ENCODE results near the gene NAV1.

Gene NAV1

DNA sequence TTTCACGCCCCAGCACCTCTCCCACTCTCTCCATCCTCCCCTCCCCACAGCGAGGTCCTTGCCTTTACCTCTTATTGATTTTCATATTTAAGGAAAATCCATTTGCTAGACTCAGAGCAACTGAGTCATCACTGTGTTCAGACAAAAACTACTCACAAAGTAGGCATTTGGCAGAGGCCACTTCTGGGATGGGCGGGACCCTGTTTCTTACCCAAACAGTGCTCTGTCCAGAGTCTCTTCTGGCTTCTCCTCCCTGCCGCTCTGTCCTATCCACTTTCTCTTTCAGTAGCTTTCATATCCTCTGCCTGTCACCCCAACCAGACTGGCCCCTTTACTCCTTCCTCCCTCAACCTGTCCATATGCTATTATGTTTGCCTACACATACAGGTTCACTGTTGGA lies 2.4 kb upstream of the NAV1 start:
- no peak overlapping the region for H3K4me2 ChIP-seq
- no peak overlapping the region for H2AFZ ChIP-seq (ENCODE audit: low read depth)
- no peak overlapping the region for H3K27ac ChIP-seq
- TF ChIP-seq, protein P1, sequence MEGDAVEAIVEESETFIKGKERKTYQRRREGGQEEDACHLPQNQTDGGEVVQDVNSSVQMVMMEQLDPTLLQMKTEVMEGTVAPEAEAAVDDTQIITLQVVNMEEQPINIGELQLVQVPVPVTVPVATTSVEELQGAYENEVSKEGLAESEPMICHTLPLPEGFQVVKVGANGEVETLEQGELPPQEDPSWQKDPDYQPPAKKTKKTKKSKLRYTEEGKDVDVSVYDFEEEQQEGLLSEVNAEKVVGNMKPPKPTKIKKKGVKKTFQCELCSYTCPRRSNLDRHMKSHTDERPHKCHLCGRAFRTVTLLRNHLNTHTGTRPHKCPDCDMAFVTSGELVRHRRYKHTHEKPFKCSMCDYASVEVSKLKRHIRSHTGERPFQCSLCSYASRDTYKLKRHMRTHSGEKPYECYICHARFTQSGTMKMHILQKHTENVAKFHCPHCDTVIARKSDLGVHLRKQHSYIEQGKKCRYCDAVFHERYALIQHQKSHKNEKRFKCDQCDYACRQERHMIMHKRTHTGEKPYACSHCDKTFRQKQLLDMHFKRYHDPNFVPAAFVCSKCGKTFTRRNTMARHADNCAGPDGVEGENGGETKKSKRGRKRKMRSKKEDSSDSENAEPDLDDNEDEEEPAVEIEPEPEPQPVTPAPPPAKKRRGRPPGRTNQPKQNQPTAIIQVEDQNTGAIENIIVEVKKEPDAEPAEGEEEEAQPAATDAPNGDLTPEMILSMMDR (conservative IDR thresholded peaks at IDR 0.05; ENCODE audit: low read depth, low read length), result no peak
- no peak overlapping the region for H3K9ac ChIP-seq
- H3K4me1 ChIP-seq (ENCODE audit: low read depth, poor library complexity, severe bottlenecking), result peaks cover 3% of the 10 kb centered on the region
- H3K36me3 ChIP-seq (ENCODE audit: insufficient read depth), result no peaks in the 10 kb centered on the region
- H3K79me2 ChIP-seq (ENCODE audit: insufficient read depth, low read depth), result no peaks in the 10 kb centered on the region
- H3K4me3 ChIP-seq (IDR thresholded peaks at IDR 0.05; ENCODE audit: insufficient read depth, low read depth, low read length), result no peak overlapping the region
- H4K20me1 ChIP-seq (ENCODE audit: insufficient read depth), result no peaks in the 10 kb centered on the region
- no peaks in the 10 kb centered on the region for H3K27me3 ChIP-seq (ENCODE audit: insufficient read depth, low read depth)

DNA sequence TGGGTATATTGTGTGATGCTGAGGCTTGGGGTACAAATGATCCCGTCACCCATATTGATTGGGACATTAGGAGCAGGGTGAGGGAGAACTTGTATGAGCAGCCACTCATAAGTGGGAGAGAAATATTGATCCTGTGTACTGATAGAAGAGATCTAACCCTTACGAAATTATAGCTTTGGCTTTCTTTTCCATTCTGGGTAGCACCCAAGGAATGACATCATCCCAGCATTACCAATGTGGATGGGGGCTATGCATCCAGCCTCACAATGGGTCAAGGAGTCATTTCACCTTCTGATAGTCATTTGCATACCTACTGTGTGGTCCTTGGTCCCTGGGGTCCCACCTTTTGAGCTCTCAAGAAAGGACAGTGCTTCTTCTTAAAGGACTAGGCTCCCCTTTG lies 1.9 kb upstream of the NAV1 start:
- TF ChIP-seq, protein P1 (conservative IDR thresholded peaks at IDR 0.05; ENCODE audit: low read depth, low read length), result no peak
- H3K36me3 ChIP-seq (ENCODE audit: insufficient read depth), result no peaks in the 10 kb centered on the region
- no peak overlapping the region for H3K27ac ChIP-seq
- H3K9ac ChIP-seq, result no peak overlapping the region
- no peak overlapping the region for H3K4me3 ChIP-seq (IDR thresholded peaks at IDR 0.05; ENCODE audit: insufficient read depth, low read depth, low read length)
- no peak overlapping the region for H3K4me2 ChIP-seq
- no peaks in the 10 kb centered on the region for H3K79me2 ChIP-seq (ENCODE audit: insufficient read depth, low read depth)
- no peaks in the 10 kb centered on the region for H3K27me3 ChIP-seq (ENCODE audit: insufficient read depth, low read depth)
- no peaks in the 10 kb centered on the region for H3K4me1 ChIP-seq (ENCODE audit: low read depth, poor library complexity, severe bottlenecking)
- H2AFZ ChIP-seq (ENCODE audit: low read depth), result no peak overlapping the region
- H4K20me1 ChIP-seq (ENCODE audit: insufficient read depth), result no peaks in the 10 kb centered on the region

DNA sequence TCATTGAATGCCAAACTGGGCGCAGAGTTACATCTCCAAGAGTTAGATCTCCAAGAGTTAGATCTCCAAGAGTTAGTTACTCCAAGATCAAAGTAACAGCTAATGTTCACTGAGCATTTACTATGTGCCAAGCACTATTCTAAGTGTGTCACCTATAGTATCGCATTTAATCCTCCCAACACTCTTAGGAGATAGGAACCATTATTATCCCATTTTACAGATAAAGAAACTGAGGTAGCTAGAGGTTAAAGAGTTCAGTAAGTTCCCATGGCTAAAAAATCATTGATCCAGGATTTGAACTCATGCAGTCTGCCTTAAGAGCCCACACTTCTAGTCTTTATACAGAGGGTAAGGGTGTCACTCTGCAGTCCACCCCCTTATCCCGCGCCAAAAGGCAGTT lies 1.5 kb upstream of the NAV1 start:
- Histone ChIP-seq H3K79me2 (ENCODE audit: insufficient read depth, low read depth) (no peaks in the 10 kb centered on the region), H3K4me2 (no peak overlapping the region), H4K20me1 (ENCODE audit: insufficient read depth) (no peaks in the 10 kb centered on the region), H3K36me3 (ENCODE audit: insufficient read depth) (no peaks in the 10 kb centered on the region), H3K9ac (no peak overlapping the region), H3K4me3 (IDR thresholded peaks at IDR 0.05; ENCODE audit: insufficient read depth, low read depth, low read length) (no peak overlapping the region), H2AFZ (ENCODE audit: low read depth) (no peak overlapping the region), H3K27me3 (ENCODE audit: insufficient read depth, low read depth) (no peaks in the 10 kb centered on the region), H3K4me1 (ENCODE audit: low read depth, poor library complexity, severe bottlenecking) (no peaks in the 10 kb centered on the region), H3K27ac (no peak overlapping the region)
- TF ChIP-seq, protein P1 (conservative IDR thresholded peaks at IDR 0.05; ENCODE audit: low read depth, low read length), result no peak

DNA sequence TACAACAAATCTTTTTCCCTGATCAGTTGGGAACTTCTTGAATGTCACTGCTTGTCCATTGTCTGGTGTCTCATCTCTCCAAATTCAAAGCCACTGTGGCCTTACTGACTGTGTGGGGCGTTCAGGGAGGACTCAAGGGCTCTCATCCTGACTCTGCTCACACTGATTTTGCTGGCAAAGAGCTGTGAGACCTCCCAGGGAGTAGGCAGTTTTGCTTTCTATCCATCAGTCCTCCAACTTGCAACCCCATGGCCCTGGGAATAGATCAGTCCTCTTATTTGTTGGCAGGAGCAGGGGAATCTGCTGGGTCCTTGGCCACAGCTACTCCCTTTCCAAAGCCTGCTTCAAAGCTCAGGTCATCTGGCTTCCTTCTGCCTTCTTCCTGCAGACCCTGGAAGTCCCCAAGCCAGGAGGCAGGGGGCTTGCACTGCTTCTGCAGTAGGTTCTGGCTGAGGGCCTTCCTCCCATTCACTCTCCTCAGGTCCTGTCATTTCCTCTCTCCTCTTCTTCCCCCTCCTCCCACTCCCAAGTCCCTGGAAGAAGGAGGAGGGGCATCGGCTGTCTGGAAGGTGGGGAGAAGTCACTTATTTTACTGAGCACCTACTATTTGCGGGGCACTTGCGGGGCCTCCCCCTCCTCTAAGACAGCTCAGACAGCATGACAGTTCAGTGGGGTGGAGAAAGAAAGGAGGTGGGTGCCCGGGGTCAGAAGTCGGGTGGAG lies 876 bp upstream of the NAV1 start:
- Histone ChIP-seq H3K4me3 (IDR thresholded peaks at IDR 0.05; ENCODE audit: insufficient read depth, low read depth, low read length) (no peak overlapping the region), H2AFZ (ENCODE audit: low read depth) (no peak overlapping the region), H3K9ac (no peak overlapping the region)

More for the DNA sequence above, 876 bp upstream of the NAV1 start:
- H3K4me1 ChIP-seq (ENCODE audit: low read depth, poor library complexity, severe bottlenecking), result no peaks in the 10 kb centered on the region
- H3K79me2 ChIP-seq (ENCODE audit: insufficient read depth, low read depth), result no peaks in the 10 kb centered on the region
- no peak overlapping the region for H3K4me2 ChIP-seq
- H3K36me3 ChIP-seq (ENCODE audit: insufficient read depth), result no peaks in the 10 kb centered on the region
- H4K20me1 ChIP-seq (ENCODE audit: insufficient read depth), result no peaks in the 10 kb centered on the region
- TF ChIP-seq, protein P1 (conservative IDR thresholded peaks at IDR 0.05; ENCODE audit: low read depth, low read length), result no peak
- H3K27me3 ChIP-seq (ENCODE audit: insufficient read depth, low read depth), result no peaks in the 10 kb centered on the region
- H3K27ac ChIP-seq, result no peak overlapping the region
